HUES64 (cell line): ENCODE data around the gene OLFM2.
A peak's percentile ranks its signal among the peaks of the same experiment; 100 is the strongest.

Experiments used
- H3K27ac ChIP-seq: 2 replicates; pipeline ENCODE4 v1.7.0; 2013; ENCODE audit warnings: low read depth, low read length, inconsistent platforms
- H3K27me3 ChIP-seq: 2 replicates; pipeline ENCODE4 v1.6.1; 2013; ENCODE audit warnings: mild to moderate bottlenecking, low read length; ENCODE audit not compliant: insufficient read depth
- H3K36me3 ChIP-seq: 2 replicates; pipeline ENCODE4 v1.6.1; 2013; ENCODE audit warnings: mild to moderate bottlenecking, low read length; ENCODE audit not compliant: insufficient read depth
- H3K4me1 ChIP-seq: 2 replicates; pipeline ENCODE4 v1.6.1; 2013; ENCODE audit warnings: mild to moderate bottlenecking, low read length, moderate library complexity; ENCODE audit not compliant: insufficient read depth
- H3K4me3 ChIP-seq: 2 replicates; pipeline ENCODE4 v1.5.1; 2013; ENCODE audit warnings: mild to moderate bottlenecking, low read length, moderate library complexity
- H3K9ac ChIP-seq: 2 replicates; pipeline ENCODE4 v1.6.1; 2013; ENCODE audit warnings: mild to moderate bottlenecking, low read depth, low read length
- H3K9me3 ChIP-seq: 2 replicates; pipeline ENCODE4 v1.6.1; 2013; ENCODE audit warnings: low read depth, low read length; ENCODE audit not compliant: insufficient read depth
- WGBS: fragments of 150-250, 120-280 bp; methylation state at CpG from one replicate; pipeline ENCODE4 v1.1.7; 2013; ENCODE audit warnings: missing lambda C conversion rate; 5-methylcytosine and 5-hydroxymethylcytosine counted together

Gene OLFM2

GRCh38 chr19:9917321-9917720 is 19.0 kb downstream of the OLFM2 start:
- no peak overlapping the region for H3K9ac ChIP-seq
- H3K4me3 ChIP-seq, result no peak overlapping the region
- H3K36me3 ChIP-seq, result no peaks in the 10 kb centered on the region
- H3K9me3 ChIP-seq, result no peaks in the 10 kb centered on the region
- H3K27ac ChIP-seq, result no peak overlapping the region
- peaks cover 12% of the 10 kb centered on the region for H3K27me3 ChIP-seq
- 23% methylated on average over 3 of the region's 3 CpGs for WGBS
- H3K4me1 ChIP-seq, result no peaks in the 10 kb centered on the region

- Histone ChIP-seq H3K9me3 (no peaks in the 10 kb centered on the region), H3K27me3 (peaks cover 14% of the 10 kb centered on the region), H3K4me3 (no peak overlapping the region), H3K4me1 (no peaks in the 10 kb centered on the region), H3K9ac (no peak overlapping the region), H3K27ac (no peak overlapping the region), H3K36me3 (no peaks in the 10 kb centered on the region)
- WGBS, result 67% methylated on average over 6 of the region's 6 CpGs
Observed at GRCh38 chr19:9916719-9917118, 19.6 kb downstream of the OLFM2 start.

- H3K27ac ChIP-seq, result peak overlapping the region; percentile 82; the same call in 1 of the 2 replicates
- H3K9me3 ChIP-seq, result no peaks in the 10 kb centered on the region
- no peaks in the 10 kb centered on the region for H3K36me3 ChIP-seq
- H3K9ac ChIP-seq, result peak overlapping the region; percentile 80
- peaks cover 14% of the 10 kb centered on the region for H3K27me3 ChIP-seq
- no peaks in the 10 kb centered on the region for H3K4me1 ChIP-seq
- 2% methylated on average over 65 of the region's 65 CpGs for WGBS
- peak overlapping the region; percentile 73 for H3K4me3 ChIP-seq
Observed at GRCh38 chr19:9914315-9915207, 21.8 kb downstream of the OLFM2 start.

- peak overlapping the region; percentile 73 for H3K4me3 ChIP-seq
- peaks cover 14% of the 10 kb centered on the region for H3K27me3 ChIP-seq
- H3K36me3 ChIP-seq, result no peaks in the 10 kb centered on the region
- H3K4me1 ChIP-seq, result no peaks in the 10 kb centered on the region
- WGBS, result under 1% methylated on average over 24 of the region's 27 CpGs
- H3K9ac ChIP-seq, result peak overlapping the region; percentile 80
- H3K27ac ChIP-seq, result peak overlapping the region; percentile 82; the same call in 1 of the 2 replicates
- H3K9me3 ChIP-seq, result no peaks in the 10 kb centered on the region
Observed at GRCh38 chr19:9914001-9914314, 22.4 kb downstream of the OLFM2 start.

- H3K27ac ChIP-seq, result no peak overlapping the region
- H3K36me3 ChIP-seq, result no peaks in the 10 kb centered on the region
- H3K4me1 ChIP-seq, result no peaks in the 10 kb centered on the region
- peak overlapping the region; percentile 53 for H3K4me3 ChIP-seq
- WGBS, result 1% methylated on average over 87 of the region's 95 CpGs
- H3K9ac ChIP-seq, result no peak overlapping the region; the same call in 1 of the 2 replicates
- H3K27me3 ChIP-seq, result peaks cover 14% of the 10 kb centered on the region
- no peaks in the 10 kb centered on the region for H3K9me3 ChIP-seq
Observed at GRCh38 chr19:9913237-9914000, 22.9 kb downstream of the OLFM2 start.

GRCh38 chr19:9912551-9913236 is 23.6 kb downstream of the OLFM2 start:
- Histone ChIP-seq H3K9me3 (no peaks in the 10 kb centered on the region), H3K4me1 (no peaks in the 10 kb centered on the region), H3K9ac (no peak overlapping the region; the same call in 1 of the 2 replicates), H3K27ac (no peak overlapping the region), H3K4me3 (peak overlapping the region; percentile 53), H3K36me3 (no peaks in the 10 kb centered on the region), H3K27me3 (peaks cover 14% of the 10 kb centered on the region)
- WGBS, result 15% methylated on average over 23 of the region's 24 CpGs

DNA sequence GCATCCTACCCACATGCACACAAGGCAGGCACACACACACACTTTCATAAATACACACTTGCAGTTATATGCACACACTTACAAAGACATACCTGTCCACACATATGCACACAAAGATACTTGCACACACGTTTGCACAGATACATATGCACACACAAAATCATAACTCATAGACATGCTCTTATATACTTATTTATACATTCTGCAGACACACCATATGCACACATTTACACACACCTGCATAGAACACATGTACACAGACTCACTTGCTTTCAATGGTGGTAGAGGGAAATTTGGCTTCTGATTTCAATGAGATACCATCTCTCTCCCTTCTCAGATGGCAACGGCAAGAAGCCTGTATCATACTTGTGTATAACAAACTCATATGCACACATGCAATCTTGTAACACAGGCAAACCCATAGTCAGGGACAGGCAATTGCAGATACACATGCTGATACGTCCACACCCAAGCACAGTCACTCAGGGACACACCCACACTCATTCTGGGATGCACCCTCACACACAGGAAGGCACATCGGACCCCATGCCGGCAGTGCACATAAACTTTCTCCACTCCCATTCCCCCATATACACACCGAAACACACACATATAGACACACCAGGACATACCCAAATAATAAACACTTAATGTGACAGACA is 24.7 kb downstream of the OLFM2 start:
- H3K27me3 ChIP-seq, result peaks cover 14% of the 10 kb centered on the region

GRCh38 chr19:9910625-9911024 is 25.7 kb downstream of the OLFM2 start:
- Histone ChIP-seq H3K27me3 (peaks cover 14% of the 10 kb centered on the region), H3K9ac (no peak overlapping the region), H3K36me3 (no peaks in the 10 kb centered on the region), H3K4me1 (no peaks in the 10 kb centered on the region), H3K9me3 (no peaks in the 10 kb centered on the region), H3K27ac (no peak overlapping the region), H3K4me3 (no peak overlapping the region)
- 91% methylated on average over 1 of the region's 1 CpG for WGBS

More for the DNA sequence above, 24.7 kb downstream of the OLFM2 start:
- Histone ChIP-seq H3K4me3 (no peak overlapping the region), H3K36me3 (no peaks in the 10 kb centered on the region), H3K9ac (no peak overlapping the region), H3K27ac (no peak overlapping the region), H3K4me1 (no peaks in the 10 kb centered on the region), H3K9me3 (no peaks in the 10 kb centered on the region)
- 87% methylated on average over 6 of the region's 6 CpGs for WGBS

DNA sequence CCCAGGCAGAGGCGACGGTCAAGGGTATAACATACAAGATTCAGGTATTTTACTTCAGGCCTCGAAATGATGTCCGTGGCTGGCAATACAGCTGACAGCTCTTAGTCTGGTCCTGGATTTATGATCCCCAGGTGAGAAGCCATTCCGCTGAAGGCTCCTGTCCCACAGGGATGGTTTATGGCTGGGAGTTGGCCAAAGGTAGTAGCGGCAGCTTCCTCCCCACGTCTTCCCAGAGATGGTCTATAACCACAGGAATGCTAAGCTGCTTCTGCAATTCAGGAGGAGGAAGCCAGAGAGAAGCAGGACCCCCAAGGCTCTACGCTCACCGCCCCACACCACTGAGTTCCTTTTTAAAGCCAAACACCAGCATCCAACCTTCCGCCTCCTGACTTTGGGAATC is 27.1 kb downstream of the OLFM2 start:
- no peak overlapping the region for H3K9ac ChIP-seq
- peaks cover 14% of the 10 kb centered on the region for H3K27me3 ChIP-seq
- no peak overlapping the region for H3K4me3 ChIP-seq
- 83% methylated on average over 10 of the region's 10 CpGs for WGBS
- H3K27ac ChIP-seq, result no peak overlapping the region
- no peaks in the 10 kb centered on the region for H3K36me3 ChIP-seq
- no peaks in the 10 kb centered on the region for H3K9me3 ChIP-seq
- H3K4me1 ChIP-seq, result no peaks in the 10 kb centered on the region

DNA sequence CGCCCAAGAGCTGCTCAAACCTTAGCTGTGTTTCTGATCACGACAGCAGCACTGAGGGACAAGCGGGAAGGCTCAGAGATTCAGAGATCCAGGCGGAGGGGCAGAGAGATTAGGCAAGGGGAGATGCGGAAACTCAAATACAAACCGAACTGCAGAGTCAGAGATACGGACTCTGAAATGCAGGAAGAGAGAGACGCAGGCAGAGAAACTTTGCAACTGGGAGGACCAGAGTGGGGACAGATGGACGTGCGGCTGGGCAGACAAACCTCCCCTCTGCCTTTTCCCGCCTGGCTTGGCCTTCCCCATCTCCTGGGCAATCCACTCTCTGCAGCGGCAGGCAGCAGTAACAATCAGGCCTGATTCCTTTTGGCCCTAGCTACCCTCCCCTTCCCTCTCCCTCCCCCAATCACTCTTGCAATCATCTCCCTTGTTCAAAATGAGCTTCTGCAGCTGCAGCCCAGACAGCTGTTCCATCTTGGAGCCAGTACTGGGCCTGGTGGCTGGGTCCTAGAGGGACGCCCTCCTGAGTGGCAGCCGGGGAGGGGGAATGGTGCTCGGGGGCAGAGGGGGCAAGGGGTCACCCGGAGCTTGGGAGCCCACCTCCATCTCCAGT is 29.7 kb downstream of the OLFM2 start:
- H3K27me3 ChIP-seq, result no peaks in the 10 kb centered on the region
- H3K4me3 ChIP-seq, result no peak overlapping the region
- no peak overlapping the region for H3K9ac ChIP-seq
- WGBS, result 82% methylated on average over 16 of the region's 16 CpGs
- H3K36me3 ChIP-seq, result no peaks in the 10 kb centered on the region
- 0 out of 2 replicates have a peak, but pooled peaks cover 2% of the 10 kb centered on the region for H3K4me1 ChIP-seq
- H3K9me3 ChIP-seq, result no peaks in the 10 kb centered on the region
- H3K27ac ChIP-seq, result no peak overlapping the region
